Measurements from ENCODE around the gene METTL25.

DNA sequence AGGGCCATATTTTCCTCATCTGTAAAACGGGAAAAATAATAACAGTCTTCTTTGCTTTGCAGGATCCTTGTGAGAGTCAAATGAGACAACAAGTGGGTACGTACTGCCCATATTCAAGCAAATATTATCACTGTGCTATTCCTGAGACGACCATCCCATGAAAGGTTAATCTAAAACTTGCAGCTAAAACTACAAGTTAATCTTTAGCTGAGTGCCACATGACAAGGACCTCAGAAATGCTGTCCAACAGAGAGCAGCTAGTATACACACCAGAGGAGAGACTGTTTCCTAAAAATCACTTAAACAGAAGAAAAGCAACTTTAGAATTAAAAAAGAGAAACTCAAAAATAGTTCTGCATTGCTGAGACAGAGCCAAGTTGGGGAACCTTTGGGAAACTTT lies 165.7 kb downstream of the METTL25 start:
- no peak for TF ChIP-seq CTCF (conservative IDR thresholded peaks at IDR 0.05; ENCODE audit: low read length)
- no peak for TF ChIP-seq EZH2phosphoT487 (IDR thresholded peaks at IDR 0.05; ENCODE audit: borderline replicate concordance, low read depth, low read length)
